ENCODE results near the gene GLP1R.

DNA sequence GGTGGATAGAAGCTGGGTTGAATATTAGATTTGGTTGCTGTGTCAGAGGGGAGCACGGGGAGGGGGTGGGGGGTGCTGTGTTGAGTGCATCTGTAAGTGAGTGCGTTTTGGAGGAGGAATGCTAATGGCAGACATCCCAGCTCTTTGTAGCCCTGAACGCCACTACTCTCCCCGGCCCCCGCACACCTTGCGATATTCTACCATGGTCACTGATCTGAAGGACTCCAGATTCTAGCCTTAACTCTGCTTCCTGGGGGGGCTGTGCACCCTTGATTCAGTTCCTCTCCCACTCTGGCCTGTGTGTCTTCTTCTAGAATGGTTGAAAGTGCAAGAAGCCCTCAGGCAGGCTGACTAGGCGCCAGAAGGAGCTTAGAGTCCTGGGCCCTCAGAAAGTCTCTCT, 7.1 kb downstream of the GLP1R start:
- no peak for TF ChIP-seq CTCF (IDR thresholded peaks at IDR 0.05)
- TF ChIP-seq, protein P1, sequence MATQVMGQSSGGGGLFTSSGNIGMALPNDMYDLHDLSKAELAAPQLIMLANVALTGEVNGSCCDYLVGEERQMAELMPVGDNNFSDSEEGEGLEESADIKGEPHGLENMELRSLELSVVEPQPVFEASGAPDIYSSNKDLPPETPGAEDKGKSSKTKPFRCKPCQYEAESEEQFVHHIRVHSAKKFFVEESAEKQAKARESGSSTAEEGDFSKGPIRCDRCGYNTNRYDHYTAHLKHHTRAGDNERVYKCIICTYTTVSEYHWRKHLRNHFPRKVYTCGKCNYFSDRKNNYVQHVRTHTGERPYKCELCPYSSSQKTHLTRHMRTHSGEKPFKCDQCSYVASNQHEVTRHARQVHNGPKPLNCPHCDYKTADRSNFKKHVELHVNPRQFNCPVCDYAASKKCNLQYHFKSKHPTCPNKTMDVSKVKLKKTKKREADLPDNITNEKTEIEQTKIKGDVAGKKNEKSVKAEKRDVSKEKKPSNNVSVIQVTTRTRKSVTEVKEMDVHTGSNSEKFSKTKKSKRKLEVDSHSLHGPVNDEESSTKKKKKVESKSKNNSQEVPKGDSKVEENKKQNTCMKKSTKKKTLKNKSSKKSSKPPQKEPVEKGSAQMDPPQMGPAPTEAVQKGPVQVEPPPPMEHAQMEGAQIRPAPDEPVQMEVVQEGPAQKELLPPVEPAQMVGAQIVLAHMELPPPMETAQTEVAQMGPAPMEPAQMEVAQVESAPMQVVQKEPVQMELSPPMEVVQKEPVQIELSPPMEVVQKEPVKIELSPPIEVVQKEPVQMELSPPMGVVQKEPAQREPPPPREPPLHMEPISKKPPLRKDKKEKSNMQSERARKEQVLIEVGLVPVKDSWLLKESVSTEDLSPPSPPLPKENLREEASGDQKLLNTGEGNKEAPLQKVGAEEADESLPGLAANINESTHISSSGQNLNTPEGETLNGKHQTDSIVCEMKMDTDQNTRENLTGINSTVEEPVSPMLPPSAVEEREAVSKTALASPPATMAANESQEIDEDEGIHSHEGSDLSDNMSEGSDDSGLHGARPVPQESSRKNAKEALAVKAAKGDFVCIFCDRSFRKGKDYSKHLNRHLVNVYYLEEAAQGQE (IDR thresholded peaks at IDR 0.05; ENCODE audit: insufficient read depth in 1 of 2, low read depth in 2 of 2, low read length in 1 of 2): no peak
- no peak for TF ChIP-seq SIN3A (IDR thresholded peaks at IDR 0.05; ENCODE audit: borderline replicate concordance, insufficient read depth, low read depth, low read length)
- TF ChIP-seq POLR2AphosphoS5 (IDR thresholded peaks at IDR 0.05; ENCODE audit: low read depth, low read length): no peak

All from Panc1 (cell line).